Amniotic stem cell (primary cell): ENCODE results near the gene ATP1A1.

Source experiments
- DNase-seq: peaks from one replicate; lab custom pipeline; 2025; lab: John Stamatoyannopoulos, UW

Gene ATP1A1

GRCh38 chr1:116440731-116441130, 67.7 kb downstream of the ATP1A1 start:
- no peak for DNase-seq

- DNase-seq: no peak
These were observed 72.5 kb downstream of the ATP1A1 start for GRCh38 chr1:116445534-116445933.

DNA sequence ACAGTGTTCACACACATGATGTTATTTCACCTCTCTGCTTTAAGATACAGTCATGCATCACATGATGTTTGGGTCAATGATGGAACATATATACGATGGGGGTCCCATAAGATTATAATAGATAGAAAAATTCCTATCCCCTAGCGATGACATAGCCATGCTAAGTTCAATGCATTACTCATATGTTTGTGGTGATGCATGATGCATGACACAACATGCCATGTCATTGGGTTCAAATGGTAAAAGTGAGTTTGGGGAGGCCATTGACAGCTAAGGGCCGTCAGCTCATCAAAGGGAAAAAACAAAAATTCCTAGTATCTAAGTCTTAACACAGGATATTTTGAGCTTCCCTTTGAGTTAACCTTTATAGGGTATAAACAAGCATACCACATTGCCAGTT, 73.6 kb downstream of the ATP1A1 start:
- DNase-seq: no peak

DNA sequence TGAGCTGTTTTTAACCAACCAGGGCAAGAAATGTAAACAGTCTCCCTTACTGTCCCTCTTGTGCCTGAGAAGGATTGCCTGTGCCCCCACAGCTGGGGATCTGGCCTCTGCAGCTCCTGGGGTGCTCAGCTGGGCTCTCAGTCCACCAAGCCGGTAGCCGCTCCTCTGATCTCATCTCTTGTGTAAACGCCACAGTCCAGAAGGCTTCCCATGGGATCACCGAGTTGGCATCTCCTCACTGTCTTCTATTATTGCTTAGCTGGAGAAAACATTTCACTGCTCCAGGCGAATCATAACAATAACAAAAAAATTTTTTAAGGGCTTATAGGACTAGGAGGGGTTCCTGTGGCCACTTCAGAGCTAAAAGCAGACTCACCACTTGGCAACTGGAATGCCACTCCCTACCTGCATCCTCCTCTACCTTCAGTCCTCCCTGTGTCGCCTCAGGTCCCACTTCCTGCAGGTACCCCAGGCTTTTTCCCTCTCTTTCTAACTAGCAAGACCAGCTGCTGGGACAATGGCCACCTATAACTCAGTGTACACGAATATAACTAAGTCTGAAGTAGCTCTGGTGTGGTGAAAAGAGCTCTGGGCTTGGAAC, 75.8 kb downstream of the ATP1A1 start:
- no peak for DNase-seq

DNA sequence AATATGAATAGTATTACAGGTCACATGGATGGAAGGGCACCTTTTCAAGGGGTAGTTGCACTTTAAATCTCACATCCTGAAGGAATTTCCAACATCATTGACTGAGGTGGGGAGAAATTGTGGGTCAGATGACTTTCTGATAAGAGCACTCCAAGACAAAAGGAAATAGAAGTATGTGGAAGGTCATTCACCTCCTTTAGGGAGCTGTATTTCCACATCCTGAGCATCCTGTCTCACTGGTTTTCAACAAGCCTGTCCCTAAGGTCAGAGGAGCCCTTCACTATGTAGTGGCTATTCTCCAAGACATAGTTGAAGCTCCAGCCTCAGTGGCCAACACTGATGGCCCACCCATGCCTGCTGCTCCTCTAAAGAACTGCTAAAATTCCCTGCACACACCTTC, 76.5 kb downstream of the ATP1A1 start:
- no peak for DNase-seq

DNA sequence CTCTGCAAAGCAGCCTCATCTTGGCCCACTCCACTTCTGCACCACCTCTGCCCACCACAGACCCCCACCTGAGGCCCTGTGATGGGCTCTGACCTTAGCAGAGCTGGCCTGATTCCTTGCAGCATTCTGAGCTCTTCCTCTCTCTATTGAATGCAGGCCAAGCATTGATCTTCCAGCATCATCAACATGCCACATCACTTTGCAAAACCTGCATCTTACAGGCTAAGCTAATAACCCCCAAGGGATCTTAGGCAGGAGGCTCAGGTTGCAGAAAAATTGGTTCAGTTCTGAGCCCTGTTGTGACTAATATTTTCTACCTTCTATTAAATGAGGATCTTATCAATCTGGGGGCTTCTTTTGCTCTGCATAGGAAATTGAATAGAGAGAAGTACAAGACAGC, 78.7 kb downstream of the ATP1A1 start:
- no peak for DNase-seq

GRCh38 chr1:116453481-116453880, 80.4 kb downstream of the ATP1A1 start:
- DNase-seq: no peak

DNA sequence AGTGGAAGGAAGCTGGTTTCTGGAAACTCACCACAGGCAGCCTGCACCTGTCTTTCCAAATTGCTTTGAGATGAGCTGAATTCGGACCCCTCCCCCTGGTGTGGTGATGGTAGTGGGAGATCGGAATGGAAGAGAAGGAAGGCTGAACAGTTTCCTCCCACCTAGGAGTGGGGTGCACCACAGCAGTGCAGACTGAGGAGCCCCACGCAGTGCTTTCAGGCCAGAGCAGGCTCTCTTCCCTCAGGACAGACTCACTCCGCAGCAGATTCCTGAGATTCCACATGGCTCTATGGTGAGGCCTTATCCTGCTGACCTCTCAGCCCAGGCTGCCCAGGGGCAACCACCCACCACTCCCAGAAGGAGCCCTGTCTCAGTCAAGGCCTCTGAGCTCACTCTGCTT, 80.9 kb downstream of the ATP1A1 start:
- DNase-seq: no peak
